Erythroblast (primary cell): ENCODE data around the gene C5orf34.
A peak's percentile ranks its signal among the peaks of the same experiment; 100 is the strongest.
"Not testable (repeated sequence)": the region's sequence is repeated elsewhere in the genome, so short reads cannot be mapped to it uniquely, and the experiment has no call there.

ENCODE experiments used
- DNase-seq, 2 experiments: peaks; one replicate each; lab custom pipeline; 2025; lab: John Stamatoyannopoulos, UW
- GATA1 ChIP-seq: IDR thresholded peaks from 2 replicates; pipeline ENCODE4 v1.6.1; 2011; ENCODE audit warnings: low read depth, mild to moderate bottlenecking, control low read depth, low read length, moderate library complexity
- POLR2A ChIP-seq: IDR thresholded peaks from 2 replicates; pipeline ENCODE4 v1.6.1; 2011; ENCODE audit warnings: mild to moderate bottlenecking, low read length

Gene C5orf34

GRCh38 chr5:43547532-43547931 lies 32.6 kb upstream of the C5orf34 start:
- TF ChIP-seq POLR2A (no peak), GATA1 (no peak)

DNA sequence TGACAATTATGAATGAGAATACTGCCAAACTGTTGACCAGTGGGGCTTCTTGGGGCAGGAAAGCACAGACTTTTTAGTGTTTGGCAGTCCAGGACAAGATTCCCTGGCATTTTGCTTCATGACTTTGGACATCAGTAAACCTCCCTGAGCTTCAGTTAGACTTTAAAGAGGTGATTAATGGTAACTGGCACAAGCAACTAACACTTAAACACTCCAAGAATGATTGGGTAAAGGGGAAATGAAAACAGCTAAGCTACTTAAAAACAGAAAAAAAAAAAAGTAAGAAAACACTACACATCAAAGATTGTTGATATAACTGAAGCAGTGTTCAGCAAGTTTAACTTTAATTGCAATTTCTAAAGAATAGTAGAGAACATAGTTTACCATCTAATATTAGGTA lies 28.5 kb upstream of the C5orf34 start:
- TF ChIP-seq GATA1 (no peak), POLR2A (no peak)
- no peak for DNase-seq

More at GRCh38 chr5:43547532-43547931, 32.6 kb upstream of the C5orf34 start:
- DNase-seq, result no peak

GRCh38 chr5:43540746-43541145 lies 25.8 kb upstream of the C5orf34 start:
- TF ChIP-seq GATA1 (no peak), POLR2A (no peak)
- no peak for DNase-seq

DNA sequence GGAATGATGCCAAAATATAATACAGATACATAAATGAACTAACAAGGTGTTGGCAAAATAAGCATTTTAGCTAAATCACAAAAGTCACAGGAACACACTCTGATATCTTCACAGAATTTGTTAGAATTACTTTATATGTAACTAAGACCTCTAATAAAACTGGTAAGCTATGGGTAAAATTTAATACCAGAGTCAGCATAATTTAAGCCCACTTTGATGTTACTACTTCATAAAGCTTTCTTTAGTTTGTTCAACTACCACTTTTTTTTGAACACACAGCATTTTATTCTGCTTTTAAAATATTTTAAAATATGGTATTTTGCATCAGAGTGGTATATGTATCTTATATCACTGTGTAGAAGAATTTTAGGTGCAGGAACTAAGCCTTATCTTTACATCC lies 22.0 kb upstream of the C5orf34 start:
- TF ChIP-seq POLR2A (no peak), GATA1 (no peak)
- no peak for DNase-seq

DNA sequence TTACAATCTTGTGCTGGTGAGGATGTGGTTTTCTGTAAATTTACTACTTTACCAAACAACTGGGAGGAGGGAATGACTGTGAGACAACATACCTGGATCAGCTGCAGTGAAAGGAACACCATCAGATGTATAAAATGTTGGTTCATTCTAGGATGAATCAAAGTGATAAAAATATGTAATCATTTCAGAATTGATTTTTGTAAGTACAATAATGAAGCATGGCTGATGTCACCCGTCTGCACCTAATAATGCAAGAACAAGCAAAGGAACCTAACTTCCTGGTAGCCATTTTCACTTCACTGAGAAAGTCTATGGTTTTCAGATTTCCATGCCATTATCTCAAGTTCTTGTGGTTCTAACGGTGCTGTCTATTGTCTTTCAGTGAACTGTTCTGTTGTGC lies 18.7 kb upstream of the C5orf34 start:
- no peak for DNase-seq
- TF ChIP-seq GATA1 (no peak), POLR2A (no peak)

- TF ChIP-seq POLR2A (no peak), GATA1 (no peak)
- no peak for DNase-seq
Measured at GRCh38 chr5:43530648-43531047, 15.7 kb upstream of the C5orf34 start.

DNA sequence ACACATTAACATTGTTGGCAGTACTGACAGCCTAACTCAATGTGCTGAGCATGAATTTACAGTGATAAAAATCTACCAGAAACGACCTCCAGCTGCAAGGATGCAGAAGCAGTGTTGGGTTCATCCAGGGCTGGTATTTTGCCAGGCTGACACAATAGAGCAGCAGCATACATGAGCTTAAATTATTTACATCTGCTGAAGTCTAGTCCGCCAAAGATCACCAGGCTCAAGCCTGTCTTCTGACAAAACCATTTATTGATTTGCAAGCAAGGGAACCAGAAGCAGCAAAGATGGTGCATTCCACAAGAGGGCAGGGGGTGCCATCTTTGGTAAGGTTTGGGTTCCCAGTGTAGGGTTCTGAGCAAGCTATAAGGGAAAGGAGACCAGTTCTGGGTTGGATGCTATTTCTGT lies 8.7 kb upstream of the C5orf34 start:
- peak in 1 of 2 experiments; percentile 5 for DNase-seq
- TF ChIP-seq POLR2A (no peak), GATA1 (no peak)

DNA sequence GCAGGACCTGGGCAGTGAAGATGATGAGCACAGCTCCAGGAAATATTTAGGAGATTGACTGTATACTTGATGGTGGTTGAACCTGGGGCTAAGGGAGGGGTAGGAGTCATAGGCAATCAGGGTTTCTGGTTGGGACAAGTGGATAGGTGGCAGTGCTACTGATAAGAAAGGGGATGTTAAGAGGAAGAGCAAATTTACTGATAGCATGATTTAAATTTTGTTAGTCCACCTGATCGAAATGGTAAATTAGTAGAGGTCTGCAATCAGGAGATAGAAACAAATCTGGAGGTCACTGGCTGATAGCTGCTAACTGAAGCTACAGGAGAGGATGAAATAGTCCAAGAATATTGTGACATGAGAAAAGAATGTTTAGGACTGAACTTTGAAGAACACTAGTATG lies 5.7 kb upstream of the C5orf34 start:
- DNase-seq, result no peak
- TF ChIP-seq POLR2A (no peak), GATA1 (no peak)

GRCh38 chr5:43515678-43516048 lies 715 bp upstream of the C5orf34 start:
- no peak for TF ChIP-seq GATA1
- no peak for DNase-seq

GRCh38 chr5:43514471-43514815 lies 505 bp downstream of the C5orf34 start:
- TF ChIP-seq GATA1 (no peak), POLR2A (no peak)
- DNase-seq, result peak in 1 of 2 experiments; percentile 76

DNA sequence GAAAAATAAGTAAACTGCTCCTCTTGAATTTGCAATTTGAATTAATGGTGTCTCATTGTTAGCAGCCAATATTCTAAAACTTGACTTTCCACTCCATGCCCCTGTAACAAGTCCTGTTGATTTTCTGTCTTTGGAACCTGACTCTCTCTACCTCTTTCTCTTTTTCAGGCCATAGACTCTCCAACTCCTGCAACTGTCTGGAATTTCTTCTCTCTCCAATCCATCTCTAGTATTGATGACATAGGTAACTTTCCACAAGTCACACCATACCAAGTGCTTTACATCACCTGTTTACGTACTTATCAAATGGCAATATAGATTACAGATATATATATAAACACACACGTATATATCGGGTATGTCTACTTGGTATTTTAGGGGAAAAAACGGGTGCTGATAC lies 923 bp downstream of the C5orf34 start:
- TF ChIP-seq POLR2A (no peak), GATA1 (no peak)
- DNase-seq, result peak; percentile 26 to 51

DNA sequence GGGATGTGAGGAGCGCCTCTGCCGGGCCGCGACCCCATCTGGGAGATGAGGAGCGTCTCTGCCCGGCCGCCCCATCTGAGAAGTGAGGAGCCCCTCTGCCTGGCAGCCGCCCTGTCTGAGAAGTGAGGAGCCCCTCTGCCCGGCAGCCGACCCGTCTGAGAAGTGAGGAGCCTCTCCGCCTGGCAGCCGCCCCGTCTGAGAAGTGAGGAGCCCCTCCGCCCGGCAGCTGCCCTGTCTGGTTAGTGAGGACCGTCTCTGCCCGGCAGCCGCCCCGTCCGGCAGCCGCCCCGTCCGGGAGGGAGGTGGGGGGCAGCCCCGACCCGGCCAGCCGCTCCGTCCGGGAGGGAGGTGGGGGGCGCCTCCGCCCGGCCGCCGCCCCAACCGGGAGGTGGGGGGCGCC lies 3.9 kb downstream of the C5orf34 start:
- DNase-seq, result not testable (repeated sequence)

GRCh38 chr5:43498581-43498980 lies 16.4 kb downstream of the C5orf34 start:
- no peak for DNase-seq
- TF ChIP-seq POLR2A, result no peak
- no peak for TF ChIP-seq GATA1

DNA sequence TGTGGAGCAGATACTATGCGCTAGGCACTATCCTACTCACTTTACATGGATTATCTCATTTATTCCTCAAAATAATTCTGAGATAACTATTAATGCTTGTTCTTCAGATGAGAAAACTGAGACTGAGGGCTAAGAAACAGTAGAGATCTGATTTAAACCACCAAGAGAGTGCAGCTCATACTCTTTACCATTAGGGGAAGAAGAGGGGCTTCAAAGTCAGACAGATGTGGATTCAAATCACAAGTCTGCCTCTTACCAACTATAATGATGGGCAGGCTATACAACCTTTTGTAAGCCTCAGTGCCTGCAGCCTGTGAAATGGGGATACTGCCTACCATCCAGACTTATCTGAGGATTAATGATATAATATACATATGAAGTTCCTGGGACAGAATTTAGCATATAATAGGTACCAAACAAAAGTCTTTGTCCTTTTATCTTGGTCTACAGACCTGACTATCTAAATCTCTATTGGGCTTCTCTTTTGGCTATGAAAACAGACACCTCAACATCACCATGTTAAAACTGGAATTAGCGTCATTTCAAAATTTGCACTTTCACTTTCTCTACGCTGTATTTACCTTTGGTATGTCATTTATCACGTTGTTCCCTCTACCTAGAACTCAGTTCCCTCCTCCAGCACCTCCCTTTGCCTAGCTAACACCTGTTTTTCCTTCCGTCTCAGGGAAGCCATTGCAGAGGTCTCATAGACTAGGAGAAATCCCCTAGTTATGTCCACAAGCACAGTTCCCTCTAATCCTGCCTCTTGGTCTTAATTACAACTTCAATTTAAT lies 17.4 kb downstream of the C5orf34 start:
- no peak for DNase-seq
- no peak for TF ChIP-seq POLR2A
- TF ChIP-seq GATA1, result no peak

DNA sequence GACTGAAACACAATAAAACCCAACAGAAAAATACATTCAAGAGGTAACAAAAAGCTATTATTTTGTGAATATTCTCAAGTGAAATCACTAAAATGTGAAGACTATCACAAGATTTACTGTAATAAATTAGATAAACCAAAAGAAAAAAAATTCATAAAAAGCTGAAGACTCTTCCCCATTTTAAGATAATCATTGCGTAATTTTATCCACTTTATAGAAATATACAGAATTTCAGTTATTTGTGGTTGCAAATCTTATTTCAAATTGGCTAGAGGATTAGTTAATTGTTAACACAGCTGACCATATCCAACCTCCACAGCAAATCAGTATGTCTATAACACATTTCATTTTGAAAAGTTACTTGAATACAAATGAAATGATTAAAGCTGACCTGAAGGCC lies 23.6 kb downstream of the C5orf34 start:
- DNase-seq, result no peak
- no peak for TF ChIP-seq GATA1
- TF ChIP-seq POLR2A, result no peak
